Measurements from ENCODE around the gene PTOV1.

GRCh38 chr19:49809160-49809940, 41.6 kb upstream of the PTOV1 start:
- no peak for TF ChIP-seq ZNF274 (IDR thresholded peaks at IDR 0.05; ENCODE audit: low read depth, low read length)
- TF ChIP-seq YY1 (IDR thresholded peaks at IDR 0.05; ENCODE audit: insufficient read depth, insufficient read length) = no peak

Measured in NT2/D1 (cell line).